Glutamatergic neuron (in vitro differentiated cells): ENCODE data around the gene TMEM26. TPM values are rescaled to one million over a fixed set of nuclear protein-coding genes. Genes with fewer than 3 reads are reported as not detected.

Experiments used
- DNase-seq: peaks from one replicate; pipeline ENCODE4 v3.0.0; 2022
- H3K27ac Mint-ChIP-seq: one replicate; pipeline ENCODE4 v1.8.0; 2020; ENCODE audit warnings: mild to moderate bottlenecking, mixed read lengths, inconsistent platforms; ENCODE audit not compliant: unreplicated experiment
- H3K27me3 Mint-ChIP-seq: one replicate; pipeline ENCODE4 v1.8.0; 2020; ENCODE audit warnings: mild to moderate bottlenecking, moderate library complexity, mixed read lengths, inconsistent platforms; ENCODE audit not compliant: unreplicated experiment
- H3K36me3 Mint-ChIP-seq: one replicate; pipeline ENCODE4 v1.8.0; 2020; ENCODE audit warnings: mild to moderate bottlenecking, mixed read lengths, inconsistent platforms; ENCODE audit not compliant: unreplicated experiment
- H3K4me1 Mint-ChIP-seq: one replicate; pipeline ENCODE4 v1.8.0; 2020; ENCODE audit warnings: mild to moderate bottlenecking, low read depth, mixed read lengths, inconsistent platforms; ENCODE audit not compliant: unreplicated experiment
- H3K4me3 Mint-ChIP-seq: one replicate; pipeline ENCODE4 v1.8.0; 2020; ENCODE audit warnings: mild to moderate bottlenecking, mixed read lengths, inconsistent platforms; ENCODE audit not compliant: unreplicated experiment
- H3K9me3 Mint-ChIP-seq: one replicate; pipeline ENCODE4 v1.8.0; 2020; ENCODE audit warnings: mild to moderate bottlenecking, moderate library complexity, mixed read lengths, inconsistent platforms; ENCODE audit not compliant: unreplicated experiment
- CTCF ChIP-seq: fragments of 200-600 bp; sonication (generic); IDR thresholded peaks from one replicate; pipeline ENCODE4 v1.5.0; 2021; ENCODE audit not compliant: partially characterized antibody, unreplicated experiment
- total RNA-seq: library from RNA; stranded (reverse); fragmentation: NEBNext Ultra II Directional; extraction: Animal tissue kit (Norgen Biotek cat#: 25700); gene quantifications from one replicate; pipeline ENCODE4 v1.2.1, GENCODE V29; 2021; ENCODE audit not compliant: unreplicated experiment

TMEM26 gene
- total RNA-seq, 1 donor from 2014 or later = not detected

DNA sequence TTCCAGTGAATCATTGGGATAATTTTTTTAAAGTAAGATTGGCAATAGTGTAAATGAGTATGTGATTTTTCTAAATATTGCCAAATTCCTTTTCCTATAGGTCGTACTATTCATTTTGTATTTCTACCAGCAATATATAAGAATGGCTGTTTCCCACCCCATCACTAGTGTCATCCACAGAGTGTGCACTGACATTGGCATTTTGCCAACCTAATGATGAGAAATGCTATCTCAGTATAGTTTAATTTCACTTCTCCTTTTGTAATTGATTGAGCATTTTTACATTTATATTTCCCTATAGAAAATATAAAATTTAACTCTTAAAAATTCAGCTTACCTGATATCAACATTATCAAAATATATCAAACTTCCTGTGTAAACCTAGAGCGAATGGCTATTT, 17.6 kb upstream of the TMEM26 start:
- no peak overlapping the region for H3K27ac Mint-ChIP-seq
- no peak for DNase-seq
- H3K9me3 Mint-ChIP-seq = no peaks in the 10 kb centered on the region
- H3K4me3 Mint-ChIP-seq = no peak overlapping the region
- H3K27me3 Mint-ChIP-seq = no peaks in the 10 kb centered on the region
- no peaks in the 10 kb centered on the region for H3K36me3 Mint-ChIP-seq
- no peaks in the 10 kb centered on the region for H3K4me1 Mint-ChIP-seq
- no peak for TF ChIP-seq CTCF

GRCh38 chr10:61465901-61466632, 12.9 kb upstream of the TMEM26 start:
- H3K4me3 Mint-ChIP-seq = no peak overlapping the region

DNA sequence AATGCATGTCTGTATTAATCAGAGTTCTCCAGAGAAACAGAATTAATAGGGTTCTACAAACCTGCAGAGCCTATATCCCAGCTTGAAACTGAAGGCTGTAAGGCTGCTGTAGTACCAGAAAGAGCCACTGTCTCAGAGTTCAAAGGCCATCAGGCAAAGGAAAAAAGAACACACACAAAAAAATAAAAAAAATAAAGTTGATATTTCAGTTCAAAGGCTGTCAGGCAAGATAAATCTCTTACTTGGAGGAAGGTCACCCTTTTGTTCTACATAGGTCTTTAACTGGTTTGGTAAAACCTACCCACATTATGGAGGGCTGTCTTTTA, 12.0 kb upstream of the TMEM26 start:
- no peak overlapping the region for H3K4me3 Mint-ChIP-seq
- H3K4me1 Mint-ChIP-seq = no peaks in the 10 kb centered on the region
- no peak for TF ChIP-seq CTCF
- no peaks in the 10 kb centered on the region for H3K27me3 Mint-ChIP-seq
- H3K9me3 Mint-ChIP-seq = no peaks in the 10 kb centered on the region
- H3K27ac Mint-ChIP-seq = no peak overlapping the region
- DNase-seq = no peak
- H3K36me3 Mint-ChIP-seq = no peaks in the 10 kb centered on the region

More at GRCh38 chr10:61465901-61466632, 12.9 kb upstream of the TMEM26 start:
- Mint-ChIP-seq H3K36me3 (no peaks in the 10 kb centered on the region), H3K4me1 (no peaks in the 10 kb centered on the region), H3K9me3 (no peaks in the 10 kb centered on the region), H3K27me3 (no peaks in the 10 kb centered on the region), H3K27ac (no peak overlapping the region)
- no peak for DNase-seq
- no peak for TF ChIP-seq CTCF

GRCh38 chr10:61464461-61465170, 11.4 kb upstream of the TMEM26 start:
- Mint-ChIP-seq H3K9me3 (no peaks in the 10 kb centered on the region), H3K27me3 (no peaks in the 10 kb centered on the region), H3K4me3 (no peak overlapping the region), H3K4me1 (no peaks in the 10 kb centered on the region), H3K27ac (no peak overlapping the region), H3K36me3 (no peaks in the 10 kb centered on the region)
- DNase-seq = no peak
- no peak for TF ChIP-seq CTCF

DNA sequence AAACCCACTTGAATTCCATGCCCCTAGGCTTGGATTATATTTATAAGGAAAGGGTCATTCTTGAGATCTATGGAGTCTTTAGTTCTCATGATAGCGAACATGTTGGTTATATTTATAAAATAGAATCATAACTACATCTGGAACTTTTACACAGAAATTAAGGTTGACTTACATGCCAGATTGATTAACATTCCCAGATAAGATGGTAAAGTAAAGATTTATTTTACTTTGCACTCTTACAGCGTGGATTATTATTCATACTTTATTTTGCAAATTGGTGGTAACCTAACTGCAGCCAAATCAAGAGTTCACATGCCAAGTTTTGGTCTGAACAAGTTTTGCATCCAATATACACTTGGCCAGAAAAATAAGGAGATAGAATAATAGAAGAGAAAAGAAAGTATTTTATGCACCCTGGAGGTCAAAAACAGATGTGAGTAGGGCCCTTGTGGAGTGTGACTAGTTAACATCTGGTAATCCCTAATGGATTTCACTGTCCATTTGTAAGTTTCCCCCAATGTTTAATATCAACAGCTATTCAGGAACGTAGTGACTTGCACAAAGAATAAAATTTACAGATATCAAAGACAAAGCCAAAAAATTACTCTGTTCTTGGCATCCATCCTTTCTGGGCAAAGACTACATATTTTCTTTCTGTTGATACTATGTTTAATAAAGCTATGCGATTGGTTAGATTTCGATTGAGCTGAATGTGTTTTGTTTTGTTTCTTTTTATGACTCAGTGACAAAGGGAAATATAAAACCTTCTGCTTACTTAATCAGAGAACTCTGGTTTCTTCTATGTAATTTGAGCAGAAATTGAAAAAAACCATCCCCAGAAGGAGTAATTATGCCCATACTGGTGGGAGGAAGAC, 10.1 kb upstream of the TMEM26 start:
- no peaks in the 10 kb centered on the region for H3K36me3 Mint-ChIP-seq
- DNase-seq = no peak
- no peaks in the 10 kb centered on the region for H3K4me1 Mint-ChIP-seq
- H3K9me3 Mint-ChIP-seq = no peaks in the 10 kb centered on the region
- no peaks in the 10 kb centered on the region for H3K27me3 Mint-ChIP-seq
- H3K27ac Mint-ChIP-seq = no peak overlapping the region
- TF ChIP-seq CTCF = no peak
- H3K4me3 Mint-ChIP-seq = no peak overlapping the region
